PC-9 (cell line): Measurements from ENCODE around the gene COL27A1. TPM values are rescaled to one million over a fixed set of nuclear protein-coding genes. Genes with fewer than 3 reads are reported as not detected.

Source experiments
- BruUV-seq: library from RNA; stranded (reverse); fragments of 400-500 nt; replicated peaks from 2 replicates; lab custom pipeline; 2021; lab: Mats Ljungman, UMichigan
- CTCF ChIA-PET: fragments of 300-600 bp; sonication (Branson Sonifier 250); formaldehyde crosslinking; loops from one replicate; lab custom pipeline; 2022; ENCODE audit warnings: antibody characterized with exemption; lab: Charles Lee
- POLR2A ChIA-PET: fragments of 300-600 bp; sonication (Branson Sonifier 250); formaldehyde crosslinking; loops from one replicate; lab custom pipeline; 2022; ENCODE audit warnings: antibody characterized with exemption; ENCODE audit not compliant: unreplicated experiment; lab: Charles Lee
- DNase-seq, 2 experiments: peaks; one replicate each; pipeline versions ENCODE4 v3.0.0 to v3.0.0-alpha.2; 2015 to 2022; ENCODE audit warnings: mixed read lengths in 1 of 2
- H2AFZ ChIP-seq: fragments of 200-600 bp; sonication (generic); 2 replicates; pipeline ENCODE4 v1.8.1; 2017; ENCODE audit warnings: antibody characterized with exemption
- H3F3A ChIP-seq: fragments of 200-600 bp; sonication (generic); 2 replicates; pipeline ENCODE4 v1.8.1; 2017; ENCODE audit warnings: antibody characterized with exemption, mild to moderate bottlenecking, low read depth; ENCODE audit not compliant: insufficient read depth
- H3K27ac ChIP-seq: fragments of 200-600 bp; sonication (generic); 2 replicates; pipeline ENCODE4 v1.6.1; 2016; ENCODE audit warnings: mixed run types
- H3K27me3 ChIP-seq: fragments of 200-600 bp; sonication (generic); 2 replicates; pipeline ENCODE4 v1.6.1; 2016; ENCODE audit warnings: low read depth, mixed run types; ENCODE audit not compliant: insufficient read depth
- H3K36me3 ChIP-seq: fragments of 200-600 bp; sonication (generic); 2 replicates; pipeline ENCODE4 v1.6.1; 2016; ENCODE audit warnings: low read depth, mixed run types
- H3K4me1 ChIP-seq: fragments of 200-600 bp; sonication (generic); replicated peaks from 2 replicates; pipeline ENCODE4 v1.6.1; 2016; ENCODE audit warnings: mixed run types; ENCODE audit not compliant: insufficient read depth
- H3K4me2 ChIP-seq: fragments of 200-600 bp; sonication (generic); 2 replicates; pipeline ENCODE4 v1.6.1; 2017; ENCODE audit warnings: mixed run types
- H3K4me3 ChIP-seq: fragments of 200-600 bp; sonication (generic); 2 replicates; pipeline ENCODE4 v1.6.1; 2016; ENCODE audit warnings: mixed run types
- H3K79me2 ChIP-seq: fragments of 200-600 bp; sonication (generic); 2 replicates; pipeline ENCODE4 v1.6.1; 2017; ENCODE audit warnings: low read depth, mixed run types
- H3K9me2 ChIP-seq: fragments of 200-600 bp; sonication (generic); 2 replicates; pipeline ENCODE4 v1.8.1; 2017; ENCODE audit warnings: mild to moderate bottlenecking; ENCODE audit not compliant: insufficient read depth
- H3K9me3 ChIP-seq: fragments of 200-600 bp; sonication (generic); 2 replicates; pipeline ENCODE4 v1.8.1; 2016; ENCODE audit warnings: low read depth; ENCODE audit not compliant: insufficient read depth
- H4K20me1 ChIP-seq: fragments of 200-600 bp; sonication (generic); 2 replicates; pipeline ENCODE4 v1.8.1; 2017; ENCODE audit not compliant: insufficient read depth
- CTCF ChIP-seq: fragments of 200-600 bp; sonication (generic); conservative IDR thresholded peaks from 2 replicates; pipeline ENCODE4 v1.6.1; 2017; ENCODE audit warnings: mixed run types, antibody characterized with exemption, mild to moderate bottlenecking, moderate library complexity
- EZH2 ChIP-seq: fragments of 200-600 bp; sonication (generic); IDR thresholded peaks from 2 replicates; pipeline ENCODE4 v1.8.0; 2017; ENCODE audit warnings: antibody characterized with exemption, low read depth
- intact Hi-C: fragments of 100-400 bp; cut with micrococcal nuclease; formaldehyde crosslinking; loops from one replicate; pipeline ENCODE4 v1.10.0; 2022; ENCODE audit not compliant: unreplicated experiment
- total RNA-seq: library from RNA; stranded (reverse); gene quantifications from 2 replicates; pipeline ENCODE4 v1.2.3, GENCODE V29; 2021

COL27A1 gene
- total RNA-seq, 1 experiment from 2014 or later: 0.39 TPM

GRCh38 chr9:114178756-114179450, 23.6 kb downstream of the COL27A1 start:
- no peaks in the 10 kb centered on the region for H3K4me1 ChIP-seq
- H3F3A ChIP-seq: no peaks in the 10 kb centered on the region
- TF ChIP-seq EZH2: no peak
- no peak for TF ChIP-seq CTCF
- no peak overlapping the region for H3K4me2 ChIP-seq
- H4K20me1 ChIP-seq: no peaks in the 10 kb centered on the region
- no peaks in the 10 kb centered on the region for H3K27me3 ChIP-seq
- ChIA-PET POLR2A (no interaction called here), CTCF (no interaction called here)
- no peak overlapping the region for H3K4me3 ChIP-seq
- no TSS peak for BruUV-seq
- no peak overlapping the region for H2AFZ ChIP-seq
- H3K27ac ChIP-seq: no peak overlapping the region
- no peaks in the 10 kb centered on the region for H3K79me2 ChIP-seq
- no peak for DNase-seq
- intact Hi-C loops: no loop called here
- no peaks in the 10 kb centered on the region for H3K36me3 ChIP-seq
- no peaks in the 10 kb centered on the region for H3K9me2 ChIP-seq
- H3K9me3 ChIP-seq: no peaks in the 10 kb centered on the region

DNA sequence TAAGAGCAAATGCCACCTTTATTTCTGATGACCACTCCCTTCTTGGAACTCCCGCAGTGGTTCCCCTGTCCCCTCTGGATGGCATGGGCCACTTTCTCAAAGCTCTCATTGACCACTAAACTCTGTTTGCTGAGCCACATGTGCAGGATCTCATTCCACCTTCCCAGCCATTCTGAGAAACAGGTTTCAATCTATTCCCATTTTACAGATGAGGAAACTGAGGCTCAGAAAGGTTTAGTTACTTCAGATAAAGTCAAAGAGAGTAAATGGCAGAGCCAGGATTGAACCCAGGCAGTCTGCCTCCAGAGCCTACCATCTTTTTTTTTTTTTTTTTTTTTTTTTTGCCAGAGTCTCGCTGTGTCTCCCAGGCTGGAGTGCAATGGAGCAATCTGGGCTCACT, 24.2 kb downstream of the COL27A1 start:
- Histone ChIP-seq H3K4me2 (no peak overlapping the region), H3K36me3 (no peaks in the 10 kb centered on the region), H3F3A (no peaks in the 10 kb centered on the region), H3K9me3 (no peaks in the 10 kb centered on the region), H4K20me1 (no peaks in the 10 kb centered on the region), H3K9me2 (no peaks in the 10 kb centered on the region), H3K27me3 (no peaks in the 10 kb centered on the region), H3K79me2 (no peaks in the 10 kb centered on the region), H2AFZ (no peak overlapping the region), H3K4me3 (no peak overlapping the region), H3K27ac (no peak overlapping the region), H3K4me1 (no peaks in the 10 kb centered on the region)
- no peak for DNase-seq
- CTCF ChIA-PET: no interaction called here
- POLR2A ChIA-PET: no interaction called here
- no TSS peak for BruUV-seq
- TF ChIP-seq CTCF (no peak), EZH2 (no peak)
- intact Hi-C loops: no loop called here

DNA sequence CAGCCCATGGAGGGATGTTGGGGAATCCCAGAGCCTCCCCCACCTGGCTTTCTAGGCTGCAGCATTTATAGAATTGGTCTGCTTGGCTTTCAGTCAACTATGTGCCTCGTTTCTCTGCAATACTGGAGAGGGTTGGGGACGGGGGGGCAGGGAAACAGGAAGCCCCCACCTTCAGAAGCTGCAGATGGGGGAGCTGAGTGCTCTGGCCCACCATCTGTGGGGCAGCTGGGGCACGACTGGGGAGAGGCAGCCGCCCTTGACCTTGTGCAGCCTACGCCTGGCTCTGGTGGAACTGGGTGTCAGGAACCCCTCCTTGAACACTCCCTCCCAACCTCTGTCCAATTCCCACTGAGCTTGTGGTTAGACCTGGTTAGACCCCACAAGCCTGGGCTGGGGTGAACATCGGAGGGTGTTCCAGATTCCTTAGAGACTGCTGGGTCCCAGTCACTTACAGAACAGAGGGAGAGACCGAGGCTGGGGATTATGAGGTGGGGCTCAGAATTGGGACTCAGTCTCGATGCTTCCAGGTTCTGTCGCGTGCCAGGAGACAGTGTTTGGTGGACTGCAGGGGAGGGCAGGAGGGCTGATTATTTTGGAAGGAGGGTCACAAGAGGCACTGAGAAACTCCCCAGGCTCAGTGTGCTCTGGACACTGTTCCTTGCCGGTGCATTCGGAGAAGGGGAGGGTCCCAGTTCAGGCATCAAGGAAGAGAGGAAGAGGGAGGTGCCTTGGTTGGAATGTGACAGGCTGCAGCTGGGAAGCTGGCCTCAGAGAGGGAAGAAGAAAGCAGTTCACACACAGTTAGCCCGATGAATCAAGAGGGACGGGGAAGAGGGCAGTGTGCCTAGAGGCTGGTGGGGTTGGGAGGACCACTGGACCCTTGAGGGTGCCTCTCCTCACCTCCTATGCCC, 25.6 kb downstream of the COL27A1 start:
- CTCF ChIA-PET: no interaction called here

More for the DNA sequence above, 25.6 kb downstream of the COL27A1 start:
- no TSS peak for BruUV-seq
- DNase-seq: no peak
- H3K4me3 ChIP-seq: no peak overlapping the region
- POLR2A ChIA-PET: no interaction called here
- H3K9me3 ChIP-seq: no peaks in the 10 kb centered on the region
- H3K9me2 ChIP-seq: no peaks in the 10 kb centered on the region
- no peak overlapping the region for H2AFZ ChIP-seq
- H3F3A ChIP-seq: no peaks in the 10 kb centered on the region
- H3K79me2 ChIP-seq: no peaks in the 10 kb centered on the region
- no peaks in the 10 kb centered on the region for H4K20me1 ChIP-seq
- H3K27me3 ChIP-seq: no peaks in the 10 kb centered on the region
- H3K4me2 ChIP-seq: no peak overlapping the region
- no peaks in the 10 kb centered on the region for H3K4me1 ChIP-seq
- H3K27ac ChIP-seq: no peak overlapping the region
- intact Hi-C loops: no loop called here
- H3K36me3 ChIP-seq: no peaks in the 10 kb centered on the region
- TF ChIP-seq EZH2: no peak
- TF ChIP-seq CTCF: no peak
